SK-MEL-5 (cell line): ENCODE results near the gene C5orf34. TPM values are rescaled to one million over a fixed set of nuclear protein-coding genes. Genes with fewer than 3 reads are reported as not detected.
"Not testable (repeated sequence)": the region's sequence is repeated elsewhere in the genome, so short reads cannot be mapped to it uniquely, and the experiment has no call there.

Experiments used
- DNase-seq: peaks from one replicate; pipeline ENCODE4 v3.0.0-alpha.2; 2016; ENCODE audit warnings: low read depth, low spot score
- in situ Hi-C: cut with HindIII; loops from 2 replicates; pipeline ENCODE4 v1.10.0; 2016; ENCODE audit warnings: low sequenced_read_pairs, high pct_unique_total_duplicates, low pct_unique_long_range_greater_than_20kb
- polyA plus RNA-seq, 2 experiments: library from polyadenylated mRNA; depleted of rRNA; stranded (reverse); fragments of >200 nt; gene quantifications; 2 replicates each; pipeline ENCODE4 v1.2.3, GENCODE V29; 2015
- total RNA-seq: library from RNA; depleted of rRNA; stranded (reverse); fragments of >200 nt; shearing (Covaris generic); gene quantifications from 2 replicates; pipeline ENCODE4 v1.2.3, GENCODE V29; 2014; rRNA removed

Gene C5orf34, protein sequence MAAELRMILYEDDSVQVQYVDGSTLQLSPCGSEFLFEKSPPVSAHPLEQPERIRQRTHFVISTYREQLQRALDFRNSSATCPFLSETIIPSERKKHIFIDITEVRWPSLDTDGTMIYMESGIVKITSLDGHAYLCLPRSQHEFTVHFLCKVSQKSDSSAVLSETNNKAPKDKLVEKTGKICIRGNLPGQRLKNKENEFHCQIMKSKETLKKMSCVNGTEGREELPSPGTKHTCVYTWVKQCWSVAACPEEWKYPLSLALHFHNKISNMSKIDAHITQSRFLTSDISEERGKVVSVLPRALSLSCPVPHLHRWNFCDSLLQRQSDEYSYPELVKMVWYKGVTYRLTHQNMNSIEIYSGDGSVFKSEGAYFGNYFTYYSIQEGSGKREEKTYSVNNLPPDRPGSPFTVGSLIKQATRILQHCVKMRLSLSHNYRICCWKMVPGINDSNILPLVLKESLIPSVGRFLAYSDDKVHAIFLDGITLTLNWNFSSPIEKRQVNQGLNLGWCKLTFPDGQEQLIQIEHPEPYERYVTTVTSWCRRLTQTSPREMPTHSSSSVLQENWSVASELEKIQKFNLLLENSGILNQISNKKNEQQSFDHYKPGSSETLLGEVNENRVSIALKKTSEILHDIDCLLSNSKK
- 13.9 and 14.5 TPM in 2 replicates for total RNA-seq
- 9.9 and 14.1 TPM in 2 replicates for polyA plus RNA-seq (2015; cell fraction: cytosol; rRNA removed)
- polyA plus RNA-seq (2015; cell fraction: nucleus; rRNA removed): 30.9 and 46.1 TPM in 2 replicates

DNA sequence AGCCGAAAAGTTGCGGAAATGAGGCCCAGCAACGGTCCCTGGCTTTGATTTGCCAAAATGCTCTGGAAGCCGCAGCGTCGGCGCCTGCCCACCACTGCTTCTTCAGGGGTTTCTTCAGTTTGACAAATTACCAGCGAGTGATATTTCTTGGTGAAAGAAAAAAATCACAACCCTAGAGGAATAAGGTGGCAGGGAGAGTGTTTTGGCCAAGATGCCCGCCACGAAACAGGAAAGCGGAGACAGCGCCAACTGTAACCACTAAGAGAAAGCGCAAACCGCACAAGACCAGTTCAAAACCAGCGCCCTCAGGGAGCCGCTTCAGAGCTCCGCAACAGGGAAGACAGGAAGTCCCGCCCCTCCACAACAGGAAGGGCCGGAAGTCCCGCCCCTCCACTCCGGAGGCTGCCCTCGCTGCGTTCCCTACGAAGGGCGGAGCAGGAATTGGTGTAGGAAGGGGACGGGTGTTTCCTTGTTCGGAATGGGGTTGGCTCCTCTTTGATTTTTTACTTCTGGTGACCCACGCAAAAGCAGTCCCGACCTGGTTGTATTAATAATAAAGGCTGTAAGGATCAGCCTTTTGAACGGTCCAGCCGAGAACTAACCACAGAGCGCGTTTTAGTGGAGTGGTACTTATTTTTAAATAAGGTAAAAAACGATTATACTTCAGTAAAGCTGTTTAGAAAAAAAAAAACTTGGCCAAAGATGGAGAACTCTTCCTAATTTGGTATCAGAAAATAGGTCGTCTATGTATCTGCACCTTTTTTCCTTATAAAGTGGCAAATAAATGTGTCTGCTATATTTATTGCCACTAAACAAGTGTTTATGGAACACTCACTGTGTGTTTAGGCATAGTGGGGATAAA is at the start of gene C5orf34:
TSS of gene C5orf34 (minus strand) at position 333 of the 862 bp plus-strand sequence. CDS start 5,809 bp downstream, outside the sequence.
- DNase-seq: peak; percentile 99
- in situ Hi-C loops: no loop called here

DNA sequence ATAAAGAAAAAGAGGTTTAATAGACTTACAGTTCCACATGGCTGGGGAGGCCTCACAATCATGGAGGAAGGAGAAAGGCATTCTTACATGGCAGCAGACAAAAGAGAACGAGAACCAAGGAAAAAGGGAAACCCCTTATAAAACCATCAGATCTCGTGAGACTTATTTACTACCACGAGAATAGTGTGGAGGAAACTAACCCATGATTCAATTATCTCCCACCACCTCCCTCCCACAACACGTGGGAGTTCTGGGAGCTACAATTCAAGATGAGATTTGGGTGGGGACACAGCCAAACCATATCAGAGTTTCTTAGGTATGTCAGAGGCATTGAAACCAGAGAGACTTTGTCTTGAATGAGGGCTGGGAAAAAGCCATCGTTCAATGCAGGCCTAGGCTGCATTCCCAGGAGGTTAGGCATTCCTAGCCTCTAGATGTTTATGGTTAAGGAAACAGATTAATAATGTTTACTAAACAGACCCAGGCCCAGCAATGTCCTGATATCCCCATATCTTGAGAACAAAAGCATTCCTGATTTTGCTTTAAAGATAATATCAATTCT is 49.4 kb upstream of the C5orf34 start:
- DNase-seq: no peak
- in situ Hi-C loops: no loop called here

DNA sequence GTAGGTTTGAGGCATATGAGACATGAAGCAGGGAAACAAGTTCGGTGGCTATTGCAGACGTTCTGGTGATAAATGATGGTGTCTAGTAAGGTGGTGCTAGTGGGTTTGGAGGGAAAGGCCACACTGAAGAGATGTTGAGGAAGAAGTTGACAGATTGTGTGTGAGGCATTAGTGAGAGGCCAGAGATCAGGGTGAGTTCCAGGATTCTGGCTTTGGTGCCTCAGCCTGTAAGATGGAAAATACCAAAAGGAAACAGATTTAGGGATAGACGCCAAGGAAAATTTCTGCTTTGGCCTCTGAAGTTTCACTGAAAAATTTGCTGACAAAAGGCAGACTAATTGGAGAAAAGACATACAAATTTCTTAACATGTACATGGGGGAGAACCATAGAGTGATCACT is 48.4 kb upstream of the C5orf34 start:
- DNase-seq: no peak
- in situ Hi-C loops: no loop called here

DNA sequence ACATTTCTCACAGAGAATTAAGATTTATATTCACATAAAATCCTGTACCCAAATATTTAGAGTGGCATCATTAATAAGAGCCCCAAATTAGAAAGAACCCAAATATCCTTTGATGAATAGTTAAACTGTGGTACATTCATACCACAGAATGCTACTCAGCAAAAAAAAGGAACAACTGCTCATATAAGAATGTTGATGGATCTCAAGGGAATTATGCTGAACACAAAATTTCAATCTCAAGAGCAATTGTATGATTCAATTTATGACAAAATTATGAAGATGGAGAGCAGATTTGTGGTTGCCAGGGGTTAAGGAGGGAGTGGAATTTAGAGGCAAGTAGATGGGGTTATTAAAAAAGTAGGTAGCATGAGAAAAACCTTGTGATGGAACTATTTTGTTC is 46.4 kb upstream of the C5orf34 start:
- in situ Hi-C loops: no loop called here
- no peak for DNase-seq

DNA sequence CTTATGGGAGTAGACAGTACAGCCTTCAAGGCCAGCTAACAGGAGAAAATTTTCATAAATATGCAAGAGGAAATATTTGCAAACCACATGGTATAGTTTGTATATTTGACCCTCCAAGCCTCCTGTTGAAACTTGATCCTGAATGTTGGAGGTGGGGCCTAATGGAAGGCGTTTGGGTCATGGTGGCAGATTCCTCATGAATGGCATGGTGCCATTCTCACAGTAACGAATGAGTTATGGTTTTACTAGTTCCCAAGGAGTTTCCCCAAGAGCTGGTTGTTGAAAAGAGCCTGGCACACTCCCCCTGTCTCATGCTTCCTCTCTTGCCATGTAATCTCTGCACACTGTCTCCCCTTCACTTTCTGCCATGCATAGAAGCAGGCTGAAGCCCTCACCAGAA is 45.2 kb upstream of the C5orf34 start:
- peak; percentile 47 for DNase-seq
- in situ Hi-C loops: no loop called here

DNA sequence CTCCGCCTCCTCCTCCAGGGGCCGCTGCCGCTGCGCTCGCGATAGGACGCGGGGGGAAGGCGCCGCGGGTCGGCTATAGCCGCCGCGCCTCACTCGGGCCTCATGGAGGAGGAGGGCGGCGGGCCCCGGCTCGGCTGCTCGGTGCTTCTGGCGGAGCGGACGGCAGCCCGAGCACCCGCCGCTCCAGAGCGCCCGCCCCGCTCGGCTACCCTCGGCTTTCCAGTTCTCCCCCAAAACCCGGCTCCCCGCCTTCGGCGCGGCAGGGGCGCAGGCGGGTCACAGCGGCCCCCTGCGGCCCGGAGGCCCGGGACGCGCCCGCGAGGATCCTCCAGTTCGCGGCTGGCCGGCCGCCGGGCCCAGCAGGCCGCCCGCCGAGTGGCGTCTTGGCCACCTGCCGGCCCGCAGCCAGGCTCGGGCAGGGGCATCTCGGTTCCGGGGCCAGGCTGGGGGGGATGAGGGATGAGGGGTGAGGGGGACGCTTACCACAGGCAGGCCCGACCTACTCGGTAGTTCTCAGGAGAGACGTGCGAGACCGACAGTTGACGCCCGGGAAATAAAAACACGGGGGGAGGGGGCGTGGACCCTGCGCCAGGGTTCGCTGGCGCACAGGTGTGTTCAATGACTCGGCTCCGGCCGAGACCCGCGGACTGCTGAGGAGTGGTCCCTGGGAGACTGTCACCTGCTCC is 42.1 kb upstream of the C5orf34 start, which contains the start of gene PAIP1:
TSS of gene PAIP1 (minus strand) at position 221 of the 686 bp plus-strand sequence. CDS start 231 bp downstream, outside the sequence.
- in situ Hi-C loops: loop anchor here (10.0 kb wide), 1 partner anchor 72 kb away; the partner anchor contains the start of gene TMEM267
- peak; percentile 92 for DNase-seq

DNA sequence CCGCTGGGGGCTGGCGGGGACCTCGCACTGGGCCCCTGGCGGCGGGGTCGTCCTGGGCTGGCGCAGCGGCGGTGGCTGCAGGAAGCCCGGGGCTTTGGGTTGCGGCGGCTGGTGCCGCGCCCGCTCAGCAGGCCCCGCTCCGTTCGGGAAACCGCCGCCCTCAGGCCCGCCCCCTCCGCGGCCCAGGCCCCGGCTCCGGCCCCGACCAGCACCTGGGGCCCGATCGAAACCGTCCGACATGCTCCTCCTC is 41.6 kb upstream of the C5orf34 start:
- in situ Hi-C loops: loop anchor here (10.0 kb wide), 1 partner anchor 72 kb away; the partner anchor contains the start of gene TMEM267
- DNase-seq: not testable (repeated sequence)

DNA sequence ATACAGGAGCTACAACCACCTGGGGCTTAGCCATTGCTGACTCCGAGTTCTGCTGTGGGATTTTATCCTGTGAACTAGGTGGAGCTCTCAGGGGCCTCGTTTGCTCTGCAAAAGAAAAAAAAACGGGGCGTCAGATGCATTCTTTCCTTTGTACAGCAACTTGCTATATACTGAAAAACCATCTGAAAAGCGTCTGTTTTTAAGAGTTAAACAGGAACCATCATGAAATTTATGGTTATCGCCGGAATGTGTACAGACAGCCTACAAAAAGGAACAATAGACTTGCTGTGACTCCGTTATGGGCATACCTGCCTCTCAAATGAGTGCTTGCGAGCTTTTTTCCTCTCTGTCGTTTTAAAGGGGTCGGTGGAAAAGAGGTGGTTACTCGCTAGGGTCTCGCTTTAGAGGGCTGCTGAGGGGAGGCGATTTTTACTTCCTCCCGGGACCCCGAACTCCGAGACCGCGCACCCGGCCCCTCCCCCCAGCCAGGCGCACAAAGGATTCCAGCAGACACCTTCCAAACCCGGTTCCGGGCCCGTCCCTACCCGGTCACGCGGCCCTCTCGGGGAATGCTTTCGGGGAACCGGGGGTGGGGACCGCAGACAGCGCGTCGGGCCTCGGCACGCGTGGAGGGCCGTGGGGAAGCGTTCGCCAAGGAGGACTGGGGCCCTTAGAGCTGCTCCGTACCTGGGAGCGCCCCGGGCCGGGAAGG is 41.1 kb upstream of the C5orf34 start:
- peak; percentile 69 for DNase-seq
- in situ Hi-C loops: loop anchor here (10.0 kb wide), 1 partner anchor 71 kb away; the partner anchor contains the start of gene TMEM267

DNA sequence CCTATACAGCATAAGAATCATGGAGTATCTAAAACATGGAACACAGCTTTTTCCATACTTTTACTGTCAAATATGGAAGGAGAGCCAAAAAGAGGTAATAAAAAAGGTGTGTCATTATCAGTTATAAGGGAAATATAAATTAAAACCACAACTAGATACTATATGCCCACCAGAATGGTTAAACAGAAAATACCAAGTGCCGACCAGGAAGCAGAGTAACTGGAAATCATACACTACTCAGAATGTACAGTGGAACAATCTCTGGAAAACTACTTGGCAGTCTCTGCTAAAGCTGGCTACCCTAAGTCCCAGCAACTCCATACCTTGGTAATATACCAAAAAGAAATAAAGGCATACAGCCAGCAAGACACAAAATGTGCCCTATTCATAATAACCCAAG is 39.5 kb upstream of the C5orf34 start:
- in situ Hi-C loops: loop anchor here (10.0 kb wide), 1 partner anchor 70 kb away; the partner anchor contains the start of gene TMEM267
- no peak for DNase-seq

DNA sequence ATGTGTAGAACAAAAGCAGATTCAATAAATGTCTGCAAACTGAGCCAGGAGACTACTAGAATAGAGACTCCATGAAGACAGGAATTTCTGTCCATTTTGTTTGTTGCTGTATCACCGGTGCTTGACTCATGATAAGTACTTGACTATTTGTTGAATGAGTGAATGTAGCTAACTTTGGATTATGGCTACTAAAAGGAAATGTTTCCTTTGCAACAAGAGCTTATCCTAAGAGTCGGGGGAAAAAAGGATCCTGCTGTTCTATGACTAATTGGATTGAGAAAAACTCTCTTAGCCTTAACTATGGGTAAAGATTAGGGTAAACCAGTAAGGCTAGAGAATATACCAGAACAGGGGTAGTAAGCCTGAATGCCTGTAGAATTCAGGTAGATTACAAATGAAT is 38.4 kb upstream of the C5orf34 start:
- in situ Hi-C loops: loop anchor here (10.0 kb wide), 1 partner anchor 69 kb away; the partner anchor contains the start of gene TMEM267
- DNase-seq: no peak

DNA sequence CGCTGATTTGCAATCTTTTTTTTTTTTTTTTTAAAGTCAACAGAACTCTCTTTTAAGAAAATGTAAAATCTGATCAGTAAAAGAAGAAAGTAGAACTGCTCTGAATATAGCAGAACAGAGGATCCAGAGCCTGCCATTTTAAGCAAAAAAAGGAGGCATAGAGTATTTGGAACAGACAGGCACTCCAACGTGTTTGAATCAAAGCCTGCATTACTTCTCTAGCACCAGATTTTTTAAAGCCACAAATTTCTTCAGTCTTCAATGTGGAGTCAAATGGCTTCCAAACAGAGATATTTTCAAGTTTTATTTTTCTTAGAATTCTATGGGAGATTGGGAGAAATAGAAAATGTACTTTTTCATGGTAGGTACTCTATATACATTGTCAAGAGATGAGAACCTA is 36.8 kb upstream of the C5orf34 start:
- in situ Hi-C loops: loop anchor here (10.0 kb wide), 1 partner anchor 67 kb away; the partner anchor contains the start of gene TMEM267
- DNase-seq: no peak

DNA sequence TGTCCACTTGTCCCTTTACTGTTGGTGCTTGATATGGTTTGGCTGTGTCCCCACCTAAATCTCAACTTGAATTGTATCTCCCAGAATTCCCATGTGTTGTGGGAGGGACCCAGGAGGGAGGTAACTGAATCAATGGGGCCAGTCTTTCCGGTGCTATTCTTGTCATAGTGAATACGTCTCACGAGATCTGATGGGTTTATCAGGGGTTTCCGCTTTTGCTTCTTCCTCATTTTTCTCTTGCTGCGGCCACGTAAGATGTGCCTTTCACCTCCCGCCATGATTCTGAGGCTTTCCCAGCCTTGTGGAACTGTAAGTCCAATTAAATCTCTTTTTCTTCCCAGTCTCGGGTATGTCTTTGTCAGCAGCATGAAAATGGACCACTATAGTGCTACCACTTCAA is 34.3 kb upstream of the C5orf34 start:
- DNase-seq, in situ Hi-C loops: not testable (repeated sequence)

DNA sequence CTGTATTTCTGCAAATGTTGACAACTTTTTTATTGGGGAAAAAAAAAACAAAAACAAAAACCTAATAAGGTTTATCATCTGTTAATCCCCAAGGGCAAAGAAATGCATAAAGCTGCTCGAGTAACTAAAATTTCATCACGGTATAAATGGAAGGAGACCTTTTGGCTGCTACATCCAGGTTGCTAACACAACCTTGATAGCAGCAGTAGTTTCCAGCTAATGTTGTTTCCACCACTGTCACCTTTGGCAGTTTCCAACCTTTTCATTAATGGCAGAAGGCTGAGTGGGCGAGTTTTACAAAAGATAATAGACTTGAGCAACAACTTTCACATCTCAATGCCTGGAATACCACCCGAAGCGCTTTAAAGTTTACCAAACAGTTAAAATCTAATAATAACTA is 33.4 kb upstream of the C5orf34 start:
- in situ Hi-C loops: no loop called here
- no peak for DNase-seq

DNA sequence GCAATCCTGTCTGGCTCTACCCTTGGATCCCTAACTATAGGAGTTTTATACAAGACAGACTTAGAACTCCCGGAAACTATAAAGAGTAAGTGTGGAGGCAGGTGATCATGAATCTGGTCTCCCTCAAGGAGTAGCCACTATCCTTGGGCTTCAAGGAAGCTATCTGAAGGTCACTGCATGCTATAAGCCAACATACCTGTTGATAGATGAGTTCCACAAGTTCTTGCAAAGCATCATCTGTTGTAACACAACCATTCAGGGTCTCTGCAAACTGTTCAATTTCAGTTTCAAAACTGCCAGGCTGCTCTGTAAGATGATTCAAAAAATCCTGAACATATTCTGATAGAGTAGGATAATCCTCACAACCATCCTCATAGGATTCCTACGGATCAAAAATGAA is 32.6 kb upstream of the C5orf34 start:
- no peak for DNase-seq
- in situ Hi-C loops: no loop called here

DNA sequence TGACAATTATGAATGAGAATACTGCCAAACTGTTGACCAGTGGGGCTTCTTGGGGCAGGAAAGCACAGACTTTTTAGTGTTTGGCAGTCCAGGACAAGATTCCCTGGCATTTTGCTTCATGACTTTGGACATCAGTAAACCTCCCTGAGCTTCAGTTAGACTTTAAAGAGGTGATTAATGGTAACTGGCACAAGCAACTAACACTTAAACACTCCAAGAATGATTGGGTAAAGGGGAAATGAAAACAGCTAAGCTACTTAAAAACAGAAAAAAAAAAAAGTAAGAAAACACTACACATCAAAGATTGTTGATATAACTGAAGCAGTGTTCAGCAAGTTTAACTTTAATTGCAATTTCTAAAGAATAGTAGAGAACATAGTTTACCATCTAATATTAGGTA is 28.5 kb upstream of the C5orf34 start:
- in situ Hi-C loops: no loop called here
- no peak for DNase-seq

DNA sequence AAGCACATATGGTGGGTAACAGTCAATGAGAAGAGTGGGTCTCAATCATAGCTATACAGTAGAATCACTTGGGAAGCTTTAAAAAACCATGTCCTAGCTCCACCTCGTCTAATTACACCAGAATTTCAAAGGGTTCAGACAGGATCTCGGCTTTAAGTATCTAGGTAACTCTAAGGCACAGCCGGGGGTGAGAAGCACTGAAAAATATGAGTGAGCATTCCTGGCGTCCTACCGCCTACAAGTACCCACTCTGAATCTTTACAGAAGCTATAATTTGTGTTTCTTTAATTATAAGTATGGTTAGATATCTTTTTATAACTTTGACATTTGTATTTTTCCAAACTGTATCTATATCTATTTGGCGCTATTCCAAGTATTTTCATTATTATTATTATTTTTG is 25.8 kb upstream of the C5orf34 start:
- in situ Hi-C loops: no loop called here
- DNase-seq: no peak
